Mesenchymal stem cell (in vitro differentiated cells and primary cell): Measurements from ENCODE around the gene SRGAP3.

ENCODE experiments used
- DNase-seq: peaks from one replicate; pipeline ENCODE4 v3.0.0-alpha.2; 2013
- H2AFZ ChIP-seq: one replicate; pipeline ENCODE4 v1.6.1; 2013; ENCODE audit warnings: low read depth, mild to moderate bottlenecking, control low read depth, inconsistent platforms, low read length, moderate library complexity
- H2AK5ac ChIP-seq: 2 replicates; pipeline ENCODE4 v1.6.1; 2013; ENCODE audit warnings: low read length, moderate library complexity, mild to moderate bottlenecking, inconsistent platforms; ENCODE audit not compliant: severe bottlenecking
- H2BK120ac ChIP-seq: one replicate; pipeline ENCODE4 v1.6.1; 2013; ENCODE audit warnings: low read depth, mild to moderate bottlenecking, inconsistent platforms, low read length, moderate library complexity
- H2BK12ac ChIP-seq, 2 experiments: one replicate each; pipeline ENCODE4 v1.6.1; 2013; ENCODE audit warnings: inconsistent platforms in 2 of 2, low read length in 2 of 2, mild to moderate bottlenecking in 2 of 2, moderate library complexity in 2 of 2, control low read depth in 1 of 2
- H2BK15ac ChIP-seq: one replicate; pipeline ENCODE4 v1.6.1; 2013; ENCODE audit warnings: mild to moderate bottlenecking, low read depth, inconsistent platforms; ENCODE audit not compliant: poor library complexity, severe bottlenecking
- H2BK5ac ChIP-seq: 2 replicates; pipeline ENCODE4 v1.6.1; 2013; ENCODE audit warnings: low read depth, mild to moderate bottlenecking, low read length, control low read depth, inconsistent platforms; ENCODE audit not compliant: poor library complexity, severe bottlenecking
- H3K14ac ChIP-seq, 2 experiments: one replicate each; pipeline ENCODE4 v1.6.1; 2013; ENCODE audit warnings: inconsistent platforms in 2 of 2, low read length in 2 of 2, control low read depth in 1 of 2, mild to moderate bottlenecking in 1 of 2, moderate library complexity in 1 of 2
- H3K18ac ChIP-seq, 2 experiments: one replicate each; pipeline ENCODE4 v1.6.1; 2013; ENCODE audit warnings: inconsistent platforms in 2 of 2, low read length in 2 of 2, control low read depth in 1 of 2, low read depth in 1 of 2, mild to moderate bottlenecking in 1 of 2
- H3K23ac ChIP-seq, 2 experiments: one replicate each; pipeline ENCODE4 v1.6.1; 2013; ENCODE audit warnings: inconsistent platforms in 2 of 2, low read length in 2 of 2, mild to moderate bottlenecking in 2 of 2, moderate library complexity in 2 of 2, control low read depth in 1 of 2
- H3K27ac ChIP-seq: 2 replicates; pipeline ENCODE4 v1.5.1; 2013; ENCODE audit warnings: mild to moderate bottlenecking, moderate library complexity, low read length, control low read depth, inconsistent platforms; ENCODE audit not compliant: poor library complexity, severe bottlenecking
- H3K27me3 ChIP-seq, 2 experiments: 2 replicates each; pipeline versions ENCODE4 v1.6.1 to v1.7.0; 2013; ENCODE audit warnings: low read length in 2 of 2, mild to moderate bottlenecking in 2 of 2, moderate library complexity in 2 of 2, control low read depth in 1 of 2, inconsistent platforms in 1 of 2; ENCODE audit not compliant: control insufficient read depth in 1 of 2, insufficient read depth in 1 of 2
- H3K36me3 ChIP-seq, 2 experiments: 2 replicates each; pipeline versions ENCODE4 v1.6.1 to v1.7.0; 2013; ENCODE audit warnings: low read length in 2 of 2, control low read depth in 1 of 2, inconsistent platforms in 1 of 2, low read depth in 1 of 2, mild to moderate bottlenecking in 1 of 2; ENCODE audit not compliant: insufficient read depth in 2 of 2, control insufficient read depth in 1 of 2
- H3K4ac ChIP-seq, 2 experiments: one replicate each; pipeline ENCODE4 v1.6.1; 2013; ENCODE audit warnings: inconsistent platforms in 2 of 2, low read length in 2 of 2, mild to moderate bottlenecking in 2 of 2, moderate library complexity in 2 of 2, control low read depth in 1 of 2, low read depth in 1 of 2
- H3K4me1 ChIP-seq: 2 replicates; pipeline ENCODE4 v1.6.1; 2013; ENCODE audit warnings: low read depth, low read length, control low read depth; ENCODE audit not compliant: control insufficient read depth, insufficient read depth
- H3K4me2 ChIP-seq: 2 replicates; pipeline ENCODE4 v1.6.1; 2013; ENCODE audit warnings: low read length, mild to moderate bottlenecking, inconsistent platforms; ENCODE audit not compliant: poor library complexity, severe bottlenecking
- H3K4me3 ChIP-seq, 2 experiments: 2 replicates each; pipeline versions ENCODE4 v1.5.1 to v1.7.0; 2013; ENCODE audit warnings: low read length in 2 of 2, mild to moderate bottlenecking in 2 of 2, control low read depth in 1 of 2, low read depth in 1 of 2; ENCODE audit not compliant: insufficient read depth in 1 of 2
- H3K79me1 ChIP-seq: replicated peaks from 2 replicates; pipeline ENCODE4 v1.6.1; 2013; ENCODE audit warnings: mild to moderate bottlenecking, control low read depth, low read length, inconsistent platforms; ENCODE audit not compliant: poor library complexity, severe bottlenecking
- H3K9ac ChIP-seq: 2 replicates; pipeline ENCODE4 v1.7.0; 2013; ENCODE audit warnings: mild to moderate bottlenecking, low read length, moderate library complexity
- H3K9me3 ChIP-seq: 2 replicates; pipeline ENCODE4 v1.7.0; 2013; ENCODE audit warnings: mild to moderate bottlenecking, low read length; ENCODE audit not compliant: control insufficient read depth
- H4K8ac ChIP-seq: one replicate; pipeline ENCODE4 v1.6.1; 2013; ENCODE audit warnings: inconsistent platforms, mild to moderate bottlenecking, low read length, moderate library complexity
- H4K91ac ChIP-seq: one replicate; pipeline ENCODE4 v1.6.1; 2013; ENCODE audit warnings: mild to moderate bottlenecking, low read length, inconsistent platforms
- WGBS: methylation state at CpG from one replicate; pipeline ENCODE4 v1.1.7; 2013; ENCODE audit warnings: mixed read lengths; 5-methylcytosine and 5-hydroxymethylcytosine counted together

SRGAP3 gene

GRCh38 chr3:9175421-9175820 lies 74.0 kb downstream of the SRGAP3 start:
- no peak overlapping the region for H3K23ac ChIP-seq
- no peak for DNase-seq

DNA sequence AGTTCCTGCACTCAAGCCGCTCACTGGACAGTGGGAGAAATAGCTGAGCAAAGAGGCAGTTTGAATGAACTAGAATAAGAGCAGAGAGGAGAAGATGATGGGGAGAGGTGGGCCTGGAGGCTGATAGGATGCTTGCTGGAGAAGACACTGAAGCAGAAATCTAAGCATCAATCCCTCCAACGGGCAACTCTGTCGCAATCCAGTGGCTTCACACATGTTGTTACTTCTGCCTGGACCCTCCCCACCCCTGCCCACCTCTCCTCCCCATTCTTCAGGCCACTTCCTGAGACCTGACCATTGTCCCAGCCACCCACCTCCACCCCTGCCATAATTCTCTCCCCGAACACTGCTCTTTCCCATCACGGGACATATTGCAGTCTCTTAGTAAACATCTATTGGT lies 76.0 kb downstream of the SRGAP3 start:
- no peak overlapping the region for H3K4me2 ChIP-seq
- DNase-seq: no peak
- H2BK120ac ChIP-seq: no peak overlapping the region
- no peak overlapping the region for H2AK5ac ChIP-seq
- H3K4ac ChIP-seq: no peak overlapping the region
- no peak overlapping the region for H2BK15ac ChIP-seq
- no peak overlapping the region for H3K4me3 ChIP-seq
- no peak overlapping the region for H3K23ac ChIP-seq
- no peak overlapping the region for H2BK12ac ChIP-seq
- no peak overlapping the region for H3K14ac ChIP-seq
- no peak overlapping the region for H4K91ac ChIP-seq
- H3K9ac ChIP-seq: no peak overlapping the region
- H2BK5ac ChIP-seq: no peak overlapping the region
- no peaks in the 10 kb centered on the region for H3K79me1 ChIP-seq
- H3K27ac ChIP-seq: no peak overlapping the region
- H2AFZ ChIP-seq: no peak overlapping the region
- H3K36me3 ChIP-seq: peaks cover 0 to 4% of the 10 kb centered on the region in 2 experiments
- 87% methylated on average over 5 of the region's 5 CpGs for WGBS
- H3K9me3 ChIP-seq: no peaks in the 10 kb centered on the region
- no peak overlapping the region for H3K18ac ChIP-seq
- no peak overlapping the region for H4K8ac ChIP-seq
- peaks cover 0 to 4% of the 10 kb centered on the region in 2 experiments for H3K27me3 ChIP-seq
- H3K4me1 ChIP-seq: peaks cover 4% of the 10 kb centered on the region

More at GRCh38 chr3:9175421-9175820, 74.0 kb downstream of the SRGAP3 start:
- Histone ChIP-seq H2AK5ac (no peak overlapping the region), H3K18ac (no peak overlapping the region), H2BK120ac (no peak overlapping the region), H3K4me2 (no peak overlapping the region), H2BK15ac (no peak overlapping the region), H3K27me3 (peaks cover 0 to 4% of the 10 kb centered on the region in 2 experiments), H2AFZ (no peak overlapping the region), H4K91ac (no peak overlapping the region), H4K8ac (no peak overlapping the region), H3K14ac (no peak overlapping the region), H3K27ac (peak overlapping the region; percentile 2), H2BK5ac (no peak overlapping the region), H3K4me3 (no peak overlapping the region), H3K9ac (no peak overlapping the region), H2BK12ac (no peak overlapping the region), H3K36me3 (peaks cover 0 to 4% of the 10 kb centered on the region in 2 experiments), H3K4ac (no peak overlapping the region), H3K79me1 (no peaks in the 10 kb centered on the region), H3K4me1 (peaks cover 4% of the 10 kb centered on the region), H3K9me3 (no peaks in the 10 kb centered on the region)
- 79% methylated on average over 3 of the region's 5 CpGs for WGBS

GRCh38 chr3:9172851-9173321 lies 76.6 kb downstream of the SRGAP3 start:
- DNase-seq: no peak
- Histone ChIP-seq H3K4me2 (no peak overlapping the region), H3K27ac (no peak overlapping the region), H3K9me3 (no peaks in the 10 kb centered on the region), H2BK120ac (no peak overlapping the region), H2BK15ac (no peak overlapping the region), H3K4ac (no peak overlapping the region), H3K14ac (no peak overlapping the region), H4K8ac (no peak overlapping the region), H4K91ac (no peak overlapping the region), H3K4me1 (peaks cover 4% of the 10 kb centered on the region), H2BK5ac (no peak overlapping the region), H3K9ac (no peak overlapping the region), H3K4me3 (no peak overlapping the region), H2AFZ (no peak overlapping the region), H2BK12ac (no peak overlapping the region), H2AK5ac (no peak overlapping the region), H3K79me1 (no peaks in the 10 kb centered on the region), H3K36me3 (peaks cover 0 to 4% of the 10 kb centered on the region in 2 experiments), H3K23ac (no peak overlapping the region), H3K27me3 (peaks cover 0 to 8% of the 10 kb centered on the region in 2 experiments), H3K18ac (no peak overlapping the region)
- 79% methylated on average over 11 of the region's 11 CpGs for WGBS

GRCh38 chr3:9170851-9171160 lies 78.6 kb downstream of the SRGAP3 start:
- no peak for DNase-seq
- Histone ChIP-seq H3K4me3 (no peak overlapping the region), H3K27me3 (peaks cover 0 to 25% of the 10 kb centered on the region in 2 experiments), H3K9me3 (peaks cover 6% of the 10 kb centered on the region), H3K36me3 (peaks cover 0 to 4% of the 10 kb centered on the region in 2 experiments), H3K18ac (no peak overlapping the region), H2BK120ac (no peak overlapping the region), H2AK5ac (no peak overlapping the region), H2AFZ (no peak overlapping the region), H3K4me2 (no peak overlapping the region), H2BK15ac (no peak overlapping the region), H3K14ac (no peak overlapping the region), H2BK5ac (no peak overlapping the region), H3K9ac (no peak overlapping the region), H3K4me1 (peaks cover 4% of the 10 kb centered on the region), H3K79me1 (no peaks in the 10 kb centered on the region), H3K4ac (no peak overlapping the region), H4K8ac (no peak overlapping the region), H4K91ac (no peak overlapping the region), H3K27ac (no peak overlapping the region), H3K23ac (no peak overlapping the region), H2BK12ac (no peak overlapping the region)
- 82% methylated on average over 5 of the region's 5 CpGs for WGBS
